SK-N-SH (cell line): ENCODE results near the gene DEFB112.
A peak's percentile ranks its signal among the peaks of the same experiment; 100 is the strongest.

Source experiments
- CTCF ChIP-seq: fragments of 200-600 bp; sonication (generic); IDR thresholded peaks from 2 replicates; pipeline ENCODE4 v1.6.1; 2017; ENCODE audit warnings: antibody characterized with exemption, mild to moderate bottlenecking, moderate library complexity
- EP300 ChIP-seq, 2 experiments: IDR thresholded peaks; 2 replicates each; pipeline versions ENCODE4 v1.4.0 to v1.6.1; 2012; ENCODE audit warnings: borderline replicate concordance in 1 of 2, low read depth in 1 of 2, low read length in 1 of 2
- JUND ChIP-seq: IDR thresholded peaks from 2 replicates; pipeline ENCODE4 v1.4.0; 2012
- PBX3 ChIP-seq: IDR thresholded peaks from 2 replicates; pipeline ENCODE4; 2012
- POLR2AphosphoS5 ChIP-seq: IDR thresholded peaks from 2 replicates; pipeline ENCODE4 v1.6.1; 2012; ENCODE audit warnings: low read depth, low read length
- RAD21 ChIP-seq: IDR thresholded peaks from 2 replicates; pipeline ENCODE4 v1.6.1; 2012; ENCODE audit warnings: mild to moderate bottlenecking, low read length
- USF1 ChIP-seq: IDR thresholded peaks from 2 replicates; pipeline ENCODE4 v1.4.0; 2012; ENCODE audit warnings: low read depth, borderline replicate concordance

GRCh38 chr6:50007819-50008218, 41.9 kb downstream of the DEFB112 start:
- TF ChIP-seq EP300 (IDR thresholded peaks at IDR 0.05; ENCODE audit: borderline replicate concordance in 1 of 2, low read depth in 1 of 2, low read length in 1 of 2) (no peak), RAD21 (no peak), POLR2AphosphoS5 (no peak), PBX3 (no peak), CTCF (no peak), USF1 (no peak), JUND (peak; percentile 25)
